GM13977 (cell line): ENCODE data around the gene CFLAR.

Source experiments
- DNase-seq: peaks from one replicate; pipeline ENCODE4 v3.0.0; 2012; ENCODE audit warnings: low spot score
- in situ Hi-C: fragments of 300-500 bp; cut with MboI; formaldehyde crosslinking; loops from one replicate; pipeline ENCODE4 v1.12.0; 2022; ENCODE audit warnings: low sequenced_read_pairs, low pct_unique_long_range_greater_than_20kb, mixed read lengths, inconsistent platforms; ENCODE audit not compliant: unreplicated experiment
- TF ChIP-seq, protein P1 (sequence below): IDR thresholded peaks from 2 replicates; pipeline ENCODE4 v1.5.1; 2012; ENCODE audit warnings: mild to moderate bottlenecking, control low read depth; ENCODE audit not compliant: insufficient read depth; ENCODE audit errors: extremely low read depth, missing control alignments

CFLAR gene

DNA sequence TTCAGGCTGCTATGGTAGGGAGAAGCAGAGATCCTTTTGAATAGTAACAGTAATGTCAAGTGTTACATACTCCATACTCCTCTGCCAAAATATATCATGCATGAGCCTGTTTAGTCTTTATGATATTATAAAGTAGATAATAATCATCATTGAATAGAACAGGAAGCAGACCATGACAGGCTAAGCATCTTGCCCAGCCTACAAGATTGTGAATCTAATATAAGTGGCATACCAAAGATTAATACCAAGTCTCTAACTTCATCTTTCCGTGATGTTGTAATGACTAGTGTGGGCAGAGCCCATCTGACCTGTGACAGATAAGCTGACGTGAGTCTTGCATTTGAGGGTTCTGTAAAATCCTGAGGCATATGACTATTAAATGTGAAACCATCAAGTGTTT lies 31.1 kb upstream of the CFLAR start:
- TF ChIP-seq, protein P1, sequence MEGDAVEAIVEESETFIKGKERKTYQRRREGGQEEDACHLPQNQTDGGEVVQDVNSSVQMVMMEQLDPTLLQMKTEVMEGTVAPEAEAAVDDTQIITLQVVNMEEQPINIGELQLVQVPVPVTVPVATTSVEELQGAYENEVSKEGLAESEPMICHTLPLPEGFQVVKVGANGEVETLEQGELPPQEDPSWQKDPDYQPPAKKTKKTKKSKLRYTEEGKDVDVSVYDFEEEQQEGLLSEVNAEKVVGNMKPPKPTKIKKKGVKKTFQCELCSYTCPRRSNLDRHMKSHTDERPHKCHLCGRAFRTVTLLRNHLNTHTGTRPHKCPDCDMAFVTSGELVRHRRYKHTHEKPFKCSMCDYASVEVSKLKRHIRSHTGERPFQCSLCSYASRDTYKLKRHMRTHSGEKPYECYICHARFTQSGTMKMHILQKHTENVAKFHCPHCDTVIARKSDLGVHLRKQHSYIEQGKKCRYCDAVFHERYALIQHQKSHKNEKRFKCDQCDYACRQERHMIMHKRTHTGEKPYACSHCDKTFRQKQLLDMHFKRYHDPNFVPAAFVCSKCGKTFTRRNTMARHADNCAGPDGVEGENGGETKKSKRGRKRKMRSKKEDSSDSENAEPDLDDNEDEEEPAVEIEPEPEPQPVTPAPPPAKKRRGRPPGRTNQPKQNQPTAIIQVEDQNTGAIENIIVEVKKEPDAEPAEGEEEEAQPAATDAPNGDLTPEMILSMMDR = no peak
- no peak for DNase-seq
- in situ Hi-C loops = no loop called here

DNA sequence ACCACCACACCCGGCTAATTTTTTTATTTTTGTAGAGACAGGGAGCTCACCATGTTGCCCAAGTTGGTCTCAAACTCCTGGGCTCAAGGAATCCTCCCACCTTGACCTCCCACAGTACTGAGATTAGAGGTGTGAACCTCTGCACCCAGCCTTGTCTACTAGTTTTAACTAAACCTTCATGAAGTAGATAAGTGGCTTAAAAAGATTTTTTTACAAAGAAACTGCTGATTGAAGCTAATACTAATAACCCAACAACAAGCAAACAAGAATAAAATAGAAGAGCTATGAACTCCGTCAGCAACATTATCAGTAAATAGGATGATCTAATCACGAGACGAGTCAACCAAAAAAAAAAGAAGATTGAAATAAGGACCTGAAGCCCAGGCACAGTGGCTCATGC lies 25.4 kb upstream of the CFLAR start:
- TF ChIP-seq, protein P1 = no peak
- in situ Hi-C loops = no loop called here
- no peak for DNase-seq

DNA sequence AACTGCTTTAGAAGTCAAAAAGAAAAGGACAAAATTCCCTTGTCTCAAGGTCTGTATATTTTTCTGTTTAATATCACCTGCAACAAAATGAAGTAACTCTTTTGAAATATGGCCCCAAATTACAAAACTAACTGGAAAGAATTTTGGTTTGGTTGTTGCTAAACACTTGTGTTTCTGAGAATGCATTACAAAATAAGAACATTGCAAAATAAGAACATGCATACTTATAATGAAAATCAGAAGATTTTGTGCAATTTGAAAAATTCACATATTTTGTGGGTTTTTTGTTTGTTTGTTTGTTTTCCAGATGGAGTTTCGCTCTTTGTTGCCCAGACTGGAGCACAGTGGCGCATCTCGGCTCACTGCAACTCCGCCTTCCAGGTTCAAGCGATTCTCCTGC lies 22.4 kb upstream of the CFLAR start:
- DNase-seq = no peak
- TF ChIP-seq, protein P1 = no peak
- in situ Hi-C loops = no loop called here

DNA sequence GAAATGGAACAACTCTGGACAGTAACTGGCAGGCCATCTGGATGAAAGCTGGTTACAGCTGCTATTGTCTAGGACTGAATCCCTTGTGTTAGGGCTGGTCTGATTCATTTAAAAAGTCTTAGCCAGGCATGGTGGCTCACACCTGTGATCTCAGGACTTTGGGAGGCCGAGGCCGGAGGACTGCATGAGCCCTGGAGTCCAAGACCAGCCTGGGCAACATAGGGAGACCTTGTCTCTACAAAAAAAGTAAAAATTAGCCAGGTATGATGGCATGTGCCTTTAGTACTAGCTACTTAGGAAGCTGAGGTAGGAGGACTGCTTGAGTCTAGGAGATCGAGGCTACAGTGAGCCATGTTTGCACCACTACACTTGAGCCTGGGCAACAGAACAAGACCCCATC lies 15.5 kb upstream of the CFLAR start:
- in situ Hi-C loops = no loop called here
- TF ChIP-seq, protein P1 = no peak
- no peak for DNase-seq

DNA sequence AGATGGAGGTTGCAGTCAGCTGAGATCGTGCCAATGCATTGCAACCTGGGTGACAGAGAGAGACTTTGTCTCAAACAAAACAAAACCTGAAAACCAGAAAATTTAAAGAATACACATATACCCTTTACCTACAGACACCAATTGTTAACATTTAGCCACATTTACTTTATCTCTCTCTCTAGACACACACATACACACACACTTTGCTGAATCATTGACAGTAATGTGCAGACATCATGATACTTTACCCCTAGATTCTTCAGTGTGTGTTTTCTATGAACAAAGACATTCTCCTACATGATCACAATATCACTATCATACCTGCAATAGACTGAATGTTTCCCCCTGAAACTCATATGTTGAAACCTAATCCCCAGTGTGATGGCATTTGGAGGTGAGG lies 10.2 kb upstream of the CFLAR start:
- no peak for DNase-seq
- in situ Hi-C loops = no loop called here
- TF ChIP-seq, protein P1 = no peak

DNA sequence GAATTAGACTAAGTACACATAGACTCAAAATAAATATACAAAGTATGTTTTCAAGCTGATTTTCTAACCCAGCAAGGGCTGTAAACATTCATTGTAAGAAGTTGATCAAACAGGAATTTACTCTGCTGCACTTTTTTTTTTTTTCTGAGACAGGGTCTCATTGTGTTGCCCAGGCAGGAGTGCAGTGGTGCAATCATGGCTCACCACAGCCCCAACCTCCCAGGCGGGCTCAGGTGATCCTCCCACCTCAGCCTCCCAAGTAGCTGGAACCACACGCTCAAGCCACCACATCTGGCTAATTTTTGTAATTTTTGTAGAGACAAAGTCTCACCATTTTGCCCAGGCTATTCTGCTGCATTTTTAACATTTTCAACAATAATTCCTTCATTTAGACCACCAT lies 8.3 kb upstream of the CFLAR start:
- no peak for DNase-seq
- TF ChIP-seq, protein P1 = no peak
- in situ Hi-C loops = no loop called here

DNA sequence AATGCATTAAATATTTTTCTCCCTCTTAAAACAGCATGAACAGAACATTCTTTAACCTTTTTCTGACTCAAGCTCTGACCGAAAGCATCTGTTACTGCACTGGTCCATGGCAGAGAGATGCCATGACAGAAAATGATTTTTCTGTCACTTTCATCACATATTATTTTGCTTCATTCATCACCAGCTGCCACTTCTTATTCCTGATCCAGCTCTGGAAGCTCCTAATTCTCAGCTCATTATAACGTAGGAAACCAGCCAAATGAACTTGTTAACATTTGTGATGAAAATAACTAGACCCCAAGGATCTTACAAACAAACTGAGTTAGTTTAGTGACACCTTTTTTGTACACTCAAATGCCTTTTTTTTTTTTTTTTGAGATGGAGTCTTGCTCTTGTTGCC lies 7.6 kb upstream of the CFLAR start:
- in situ Hi-C loops = no loop called here
- DNase-seq = no peak
- TF ChIP-seq, protein P1 = no peak
